Measurements from ENCODE around the gene FBF1.
A peak's percentile ranks its signal among the peaks of the same experiment; 100 is the strongest.

FBF1 gene

GRCh38 chr17:75950421-75950820, 9.6 kb upstream of the FBF1 start:
- no peak for DNase-seq (ENCODE audit: low spot score)

GRCh38 chr17:75945211-75945610, 4.4 kb upstream of the FBF1 start:
- no peak for DNase-seq (ENCODE audit: low spot score)

GRCh38 chr17:75943491-75943890, 2.6 kb upstream of the FBF1 start:
- no peak for DNase-seq (ENCODE audit: low spot score)

GRCh38 chr17:75942473-75942872, 1.6 kb upstream of the FBF1 start:
- no peak for DNase-seq (ENCODE audit: low spot score)

- DNase-seq (ENCODE audit: low spot score), result no peak
These were observed 589 bp upstream of the FBF1 start for GRCh38 chr17:75941442-75941819.

- no peak for DNase-seq (ENCODE audit: low spot score)
These were observed 3.2 kb downstream of the FBF1 start for GRCh38 chr17:75937652-75938051.

GRCh38 chr17:75933808-75934207, 7.0 kb downstream of the FBF1 start:
- DNase-seq (ENCODE audit: low spot score), result no peak

GRCh38 chr17:75932852-75933251, 8.0 kb downstream of the FBF1 start:
- no peak for DNase-seq (ENCODE audit: low spot score)

- DNase-seq (ENCODE audit: low spot score), result no peak
These were observed 9.8 kb downstream of the FBF1 start for GRCh38 chr17:75931062-75931461.

- peak; percentile 32 for DNase-seq (ENCODE audit: low spot score)
These were observed 13.4 kb downstream of the FBF1 start for GRCh38 chr17:75927286-75927922.

GRCh38 chr17:75926456-75926855, 14.4 kb downstream of the FBF1 start:
- DNase-seq (ENCODE audit: low spot score), result no peak

GRCh38 chr17:75925912-75926311, 14.9 kb downstream of the FBF1 start:
- DNase-seq (ENCODE audit: low spot score), result no peak

GRCh38 chr17:75925103-75925502, 15.7 kb downstream of the FBF1 start:
- DNase-seq (ENCODE audit: low spot score), result no peak

GRCh38 chr17:75922963-75923874, 17.6 kb downstream of the FBF1 start:
- DNase-seq (ENCODE audit: low spot score), result no peak

- DNase-seq (ENCODE audit: low spot score), result no peak
These were observed 18.5 kb downstream of the FBF1 start for GRCh38 chr17:75922173-75922961.

GRCh38 chr17:75921596-75921995, 19.2 kb downstream of the FBF1 start:
- DNase-seq (ENCODE audit: low spot score), result no peak

- no peak for DNase-seq (ENCODE audit: low spot score)
These were observed 20.7 kb downstream of the FBF1 start for GRCh38 chr17:75920045-75920560.

GRCh38 chr17:75919611-75920010, 21.2 kb downstream of the FBF1 start:
- no peak for DNase-seq (ENCODE audit: low spot score)

- DNase-seq (ENCODE audit: low spot score), result no peak
These were observed 22.9 kb downstream of the FBF1 start for GRCh38 chr17:75917917-75918445.

- DNase-seq (ENCODE audit: low spot score), result no peak
These were observed 23.5 kb downstream of the FBF1 start for GRCh38 chr17:75917141-75917916.

- DNase-seq (ENCODE audit: low spot score), result no peak
These were observed 25.6 kb downstream of the FBF1 start for GRCh38 chr17:75915268-75915667.
